Small intestine (tissue), 7 donors: ENCODE measurements around the gene LRP8. TPM values are rescaled to one million over a fixed set of nuclear protein-coding genes. Genes with fewer than 3 reads are reported as not detected.

ENCODE experiments used
- DNase-seq, 2 donors: peaks; one replicate each; pipeline versions ENCODE4 v3.0.0 to v3.0.0-alpha.2; 2013
- FAIRE-seq: peaks from 2 replicates; lab custom pipeline; 2012; peaks lifted over from hg19 to GRCh38; lab: Jason Lieb, UNC
- H3K27ac ChIP-seq, 3 donors: one replicate each; pipeline ENCODE4 v1.5.1; 2013; ENCODE audit warnings: low read length in 2 of 3, mild to moderate bottlenecking in 2 of 3, control low read depth in 1 of 3, inconsistent platforms in 1 of 3, low read depth in 1 of 3, moderate library complexity in 1 of 3
- H3K27me3 ChIP-seq, 3 donors: one replicate each; pipeline ENCODE4 v1.6.1; 2013; ENCODE audit warnings: low read length in 3 of 3, inconsistent platforms in 1 of 3; ENCODE audit not compliant: control insufficient read depth in 3 of 3, insufficient read depth in 3 of 3
- H3K36me3 ChIP-seq, 3 donors: one replicate each; pipeline ENCODE4 v1.6.1; 2013; ENCODE audit warnings: low read length in 3 of 3, inconsistent platforms in 1 of 3, low read depth in 1 of 3, mild to moderate bottlenecking in 1 of 3, moderate library complexity in 1 of 3; ENCODE audit not compliant: control insufficient read depth in 3 of 3, insufficient read depth in 2 of 3
- H3K4me1 ChIP-seq, 3 donors: one replicate each; pipeline ENCODE4 v1.6.1; 2013; ENCODE audit warnings: low read length in 2 of 3, inconsistent platforms in 1 of 3, low read depth in 1 of 3, mild to moderate bottlenecking in 1 of 3, moderate library complexity in 1 of 3; ENCODE audit not compliant: control insufficient read depth in 3 of 3, insufficient read depth in 2 of 3
- H3K4me3 ChIP-seq, 3 donors: one replicate each; pipeline ENCODE4 v1.5.1; 2013; ENCODE audit warnings: low read length in 3 of 3, control low read depth in 1 of 3, inconsistent platforms in 1 of 3, low read depth in 1 of 3, mild to moderate bottlenecking in 1 of 3, moderate library complexity in 1 of 3
- H3K9me3 ChIP-seq, 2 donors: one replicate each; pipeline ENCODE4 v1.6.1; 2013; ENCODE audit warnings: low read depth in 1 of 2, low read length in 1 of 2; ENCODE audit not compliant: control insufficient read depth in 2 of 2, insufficient read depth in 1 of 2
- WGBS, 3 donors: extraction: QIAGEN DNeasy Blood & Tissue Kit; methylation state at CpG; one replicate each; pipeline ENCODE4 v1.1.7; 2013; 5-methylcytosine and 5-hydroxymethylcytosine counted together
- polyA plus RNA-seq, 4 donors: library from polyadenylated mRNA; stranded (reverse) in 3 of 4; unstranded in 1 of 4; fragments of 200-250 nt in 3 of 4; fragments of 120-200 nt in 1 of 4; gene quantifications; one replicate each; pipeline versions ENCODE4 v1.2.1 to v1.2.3, GENCODE V29; 2013
- donor health status: healthy with polysubstance abuse.
- donor health status: control.
- donor health status: control.
- donor health status: Bipolar disorder and iron deficiency.
- donor health status: healthy.

LRP8 gene
- polyA plus RNA-seq, 4 donors = 0.27 to 4.5 (median 2.1) TPM; not detected in 1

DNA sequence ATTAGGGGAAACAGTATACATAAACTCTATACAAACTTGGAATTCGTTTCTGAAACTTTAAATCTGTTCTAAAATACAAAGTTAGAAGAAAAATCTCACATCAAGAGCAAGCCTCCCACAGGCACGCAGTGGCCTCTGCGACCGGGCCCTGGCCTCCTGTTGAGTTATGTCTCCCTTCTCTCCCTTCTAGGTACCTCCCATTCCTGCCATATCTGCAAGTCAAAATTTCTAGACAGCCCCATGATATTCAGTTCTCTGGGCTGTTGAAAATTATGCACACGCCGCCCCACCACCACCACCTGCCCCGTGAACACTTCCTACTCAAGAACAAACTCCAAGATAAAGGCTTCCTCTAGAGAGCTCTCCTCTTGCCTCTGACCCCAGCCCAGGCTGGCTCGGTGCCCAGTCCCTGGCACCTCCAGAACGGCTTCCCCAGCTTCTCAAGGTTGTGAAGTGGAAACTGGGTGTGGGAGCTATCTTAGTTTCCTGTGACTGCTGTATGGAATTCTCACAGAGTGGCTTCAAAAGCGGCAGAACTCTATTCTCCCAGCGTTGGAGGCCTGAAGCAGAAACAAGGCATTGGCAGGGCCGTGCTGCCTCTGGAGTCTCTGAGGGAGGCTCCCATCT, 37.7 kb upstream of the LRP8 start:
- FAIRE-seq (no peak), DNase-seq (peak; percentile 25 to 50)
- Histone ChIP-seq H3K4me1 (no peaks in the 10 kb centered on the region), H3K27me3 (no peaks in the 10 kb centered on the region), H3K4me3 (no peak overlapping the region), H3K27ac (no peak overlapping the region), H3K36me3 (no peaks in the 10 kb centered on the region), H3K9me3 (no peaks in the 10 kb centered on the region)
- 47 to 57% (median 55%) methylated on average over 12 of the region's 12 CpGs for whole genome bisulfite sequencing, 3 donors

DNA sequence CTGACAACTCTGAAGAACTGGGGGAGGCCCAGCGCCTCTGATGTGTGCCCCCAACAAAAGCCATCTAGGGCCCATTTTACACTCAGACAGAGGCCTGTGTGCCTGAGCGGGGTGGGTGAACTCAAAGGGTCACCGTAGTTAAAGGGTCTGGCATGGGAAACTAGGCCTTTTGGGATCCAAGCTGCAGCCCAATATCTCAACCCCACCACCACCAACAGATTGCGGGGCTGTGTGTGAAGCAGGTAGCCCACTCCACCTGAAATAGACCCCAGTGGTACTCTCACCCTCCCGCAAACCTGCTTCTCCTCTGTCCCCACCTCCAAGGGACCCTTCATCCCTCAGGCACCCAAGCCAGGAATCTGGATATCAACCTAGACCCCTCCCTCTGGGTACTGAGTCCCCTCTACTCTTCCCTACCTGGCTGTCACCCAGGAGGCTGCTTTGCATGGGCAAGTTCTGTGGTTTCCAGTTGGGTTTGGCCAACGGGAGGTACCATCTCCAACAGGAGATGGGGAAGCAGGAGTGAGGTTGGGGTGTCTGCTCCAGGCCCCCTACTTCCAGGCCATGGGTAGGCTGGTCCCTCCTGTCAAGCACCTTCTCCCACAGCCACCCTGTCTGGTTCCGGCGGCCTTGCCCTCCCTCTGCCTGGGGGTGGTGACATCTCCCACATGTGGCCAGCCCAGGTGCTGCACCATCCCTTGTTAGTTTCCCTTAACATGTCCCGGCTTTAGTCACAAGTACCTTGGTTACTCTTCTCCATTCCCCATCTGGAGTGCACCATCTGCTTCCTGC, 35.2 kb upstream of the LRP8 start:
- WGBS, 3 donors = 85 to 88% (median 86%) methylated on average over 9 of the region's 9 CpGs
- FAIRE-seq (no peak), DNase-seq (no peak)
- H3K27ac ChIP-seq = no peak overlapping the region
- H3K4me3 ChIP-seq = no peak overlapping the region
- no peaks in the 10 kb centered on the region for H3K4me1 ChIP-seq
- no peaks in the 10 kb centered on the region for H3K27me3 ChIP-seq
- no peaks in the 10 kb centered on the region for H3K9me3 ChIP-seq
- H3K36me3 ChIP-seq = no peaks in the 10 kb centered on the region

DNA sequence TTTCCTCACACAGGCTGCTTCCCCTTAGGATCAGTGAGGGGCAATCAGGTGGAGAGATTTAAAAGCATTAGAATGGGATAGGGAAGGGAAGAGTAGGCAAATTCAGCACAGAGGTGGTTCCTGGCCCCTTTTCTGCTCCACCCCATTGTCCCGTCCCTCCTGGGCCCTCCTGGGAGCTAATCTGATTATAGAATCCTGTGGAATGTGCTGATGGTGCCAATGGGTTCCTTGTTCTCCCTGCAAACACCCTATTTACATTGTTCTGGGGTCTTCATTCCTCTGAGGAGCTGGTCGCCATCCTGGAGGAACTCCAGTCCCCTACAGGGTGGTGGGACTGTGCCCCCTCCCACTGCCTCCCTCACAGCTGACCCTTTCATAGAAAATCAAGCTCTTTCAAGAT, 34.4 kb upstream of the LRP8 start:
- DNase-seq (no peak), FAIRE-seq (no peak)
- no peaks in the 10 kb centered on the region for H3K9me3 ChIP-seq
- H3K36me3 ChIP-seq = no peaks in the 10 kb centered on the region
- no peak overlapping the region for H3K4me3 ChIP-seq
- 67 to 88% (median 71%) methylated on average over 2 of the region's 2 CpGs for WGBS, 3 donors
- H3K27me3 ChIP-seq = no peaks in the 10 kb centered on the region
- H3K4me1 ChIP-seq = no peaks in the 10 kb centered on the region
- H3K27ac ChIP-seq = no peak overlapping the region

DNA sequence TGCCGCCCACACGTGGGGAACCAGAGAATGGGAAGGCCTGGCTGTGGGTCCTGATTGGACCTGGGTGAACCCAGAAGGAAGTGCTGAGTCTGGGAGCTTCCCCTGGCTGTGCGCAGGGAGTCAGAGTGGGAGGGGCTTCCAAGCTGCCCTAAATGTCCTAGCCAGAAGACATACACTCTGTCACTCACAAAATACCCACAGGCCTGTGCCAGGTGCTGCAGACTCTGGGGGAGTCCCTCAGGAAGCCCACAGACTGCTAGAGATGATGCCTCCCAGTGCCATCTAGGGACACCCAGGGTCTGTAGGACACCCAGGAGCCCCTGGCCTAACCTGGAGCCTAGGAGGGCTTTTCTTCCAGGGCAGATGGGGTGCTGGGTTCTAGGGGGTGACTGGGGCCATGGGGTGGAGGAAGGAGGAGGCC, 33.7 kb upstream of the LRP8 start:
- no peak for FAIRE-seq
- no peaks in the 10 kb centered on the region for H3K4me1 ChIP-seq
- no peak overlapping the region for H3K4me3 ChIP-seq
- H3K9me3 ChIP-seq = peaks cover 0 to 3% of the 10 kb centered on the region in 2 donors
- H3K36me3 ChIP-seq = no peaks in the 10 kb centered on the region
- H3K27ac ChIP-seq = no peak overlapping the region
- DNase-seq = no peak
- WGBS, 3 donors = 69 to 79% (median 75%) methylated on average over 3 of the region's 3 CpGs
- no peaks in the 10 kb centered on the region for H3K27me3 ChIP-seq

DNA sequence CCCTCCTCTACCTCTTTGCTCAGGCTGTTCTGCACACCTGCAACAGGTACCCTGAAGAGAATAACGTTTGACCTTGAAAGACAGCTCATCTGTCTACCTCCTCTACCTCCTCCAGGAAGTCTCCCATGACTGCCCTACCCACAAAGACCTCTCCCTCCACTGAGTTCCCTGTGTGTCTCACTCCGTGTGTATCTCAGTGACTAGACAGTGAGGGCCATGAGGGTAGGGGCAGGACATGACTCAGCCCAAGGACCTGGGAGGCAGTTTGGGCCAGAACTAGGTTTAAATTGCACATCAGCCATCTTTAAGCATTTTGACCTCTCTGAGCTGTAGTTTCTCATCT, 32.0 kb upstream of the LRP8 start:
- Histone ChIP-seq H3K27me3 (no peaks in the 10 kb centered on the region), H3K27ac (no peak overlapping the region), H3K9me3 (peaks cover 0 to 3% of the 10 kb centered on the region in 2 donors), H3K4me3 (no peak overlapping the region), H3K36me3 (no peaks in the 10 kb centered on the region), H3K4me1 (no peaks in the 10 kb centered on the region)
- DNase-seq (no peak), FAIRE-seq (no peak)
- WGBS, 3 donors = 48 to 59% (median 51%) methylated on average over 2 of the region's 2 CpGs

DNA sequence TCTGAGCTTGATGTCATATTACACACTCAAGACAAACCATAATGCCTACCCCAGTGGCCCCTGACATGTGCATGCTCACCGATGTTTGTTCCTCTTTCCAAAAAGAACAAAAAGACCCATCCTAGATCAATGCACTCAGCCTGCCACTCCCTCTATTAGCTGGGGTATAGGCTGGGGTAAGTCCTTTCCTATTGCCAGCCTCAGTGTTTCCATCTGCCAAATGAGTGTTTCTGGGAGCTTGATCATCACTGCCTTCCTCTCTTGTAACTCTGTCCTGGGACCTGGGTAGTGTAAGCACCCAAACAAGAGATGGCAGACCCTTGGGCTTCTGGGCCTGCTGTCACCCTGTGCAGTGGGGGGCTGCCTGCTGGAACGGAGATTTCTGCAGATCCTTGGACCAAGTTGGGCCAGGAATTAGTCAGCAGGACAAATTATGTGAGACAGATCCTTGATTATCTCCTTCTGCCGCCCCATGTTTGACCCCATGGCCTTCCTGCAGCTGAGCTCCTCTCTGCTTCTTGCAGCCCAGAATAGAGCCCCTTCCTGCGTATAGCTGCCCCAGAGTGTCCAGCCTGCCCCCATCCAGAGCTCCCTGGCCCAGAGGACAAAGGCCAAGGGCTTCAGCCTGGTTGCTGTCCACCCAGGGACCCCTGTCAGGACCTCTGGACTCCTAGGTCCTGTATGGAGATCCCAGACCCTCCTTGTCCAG, 31.5 kb upstream of the LRP8 start:
- Histone ChIP-seq H3K36me3 (no peaks in the 10 kb centered on the region), H3K9me3 (peaks cover 0 to 3% of the 10 kb centered on the region in 2 donors), H3K4me3 (no peak overlapping the region), H3K27me3 (no peaks in the 10 kb centered on the region), H3K27ac (no peak overlapping the region), H3K4me1 (no peaks in the 10 kb centered on the region)
- DNase-seq (no peak), FAIRE-seq (no peak)
- 75 to 84% (median 83%) methylated on average over 4 of the region's 4 CpGs for WGBS, 3 donors

DNA sequence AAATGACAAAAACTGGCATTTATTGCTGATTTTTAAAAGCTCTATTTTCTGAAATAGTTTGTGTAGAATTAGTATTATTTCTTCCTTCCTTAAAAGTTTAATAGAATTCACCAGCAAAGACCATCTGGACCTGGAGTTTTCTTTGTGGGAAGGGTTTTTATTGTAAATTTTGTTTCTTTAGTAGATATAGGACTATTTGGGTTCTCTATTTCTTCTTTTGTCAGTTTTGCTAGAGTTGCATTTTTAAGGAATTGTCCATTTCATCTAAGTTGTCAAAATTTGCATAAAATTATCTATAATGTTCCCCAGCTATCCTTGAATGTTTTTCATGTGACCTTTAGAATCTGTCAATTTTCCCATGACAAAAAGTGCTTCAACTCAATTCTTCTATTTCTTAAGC, 28.8 kb upstream of the LRP8 start:
- DNase-seq = no peak
- FAIRE-seq = no peak
- no peaks in the 10 kb centered on the region for H3K27me3 ChIP-seq
- peaks cover 0 to 3% of the 10 kb centered on the region in 2 donors for H3K9me3 ChIP-seq
- H3K4me1 ChIP-seq = no peaks in the 10 kb centered on the region
- no peaks in the 10 kb centered on the region for H3K36me3 ChIP-seq
- no peak overlapping the region for H3K27ac ChIP-seq
- no peak overlapping the region for H3K4me3 ChIP-seq

DNA sequence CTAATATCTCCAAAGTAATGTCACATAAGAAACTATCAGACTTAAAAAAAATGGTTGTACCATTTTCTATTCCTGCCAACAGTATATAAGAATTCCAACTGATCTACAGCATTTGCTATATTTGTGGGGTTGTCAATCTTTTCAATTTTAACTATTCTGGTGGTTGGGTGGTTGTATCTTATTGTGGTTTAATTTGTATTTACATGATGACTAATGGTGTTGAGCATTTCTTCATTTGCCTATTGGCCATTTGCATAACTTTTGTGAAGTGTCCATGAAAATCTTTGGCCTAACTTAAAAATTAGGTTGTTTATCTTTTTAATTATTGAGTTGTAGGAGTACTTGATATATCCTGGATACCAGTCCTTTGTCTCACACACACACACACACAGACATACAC, 26.2 kb upstream of the LRP8 start:
- H3K27ac ChIP-seq = no peak overlapping the region
- peaks cover 0 to 3% of the 10 kb centered on the region in 2 donors for H3K9me3 ChIP-seq
- DNase-seq (no peak), FAIRE-seq (no peak)
- H3K4me3 ChIP-seq = no peak overlapping the region
- H3K4me1 ChIP-seq = no peaks in the 10 kb centered on the region
- H3K36me3 ChIP-seq = no peaks in the 10 kb centered on the region
- no peaks in the 10 kb centered on the region for H3K27me3 ChIP-seq
